H9 (cell line): ENCODE data around the gene COQ7. TPM values are rescaled to one million over a fixed set of nuclear protein-coding genes. Genes with fewer than 3 reads are reported as not detected.

Experiments
- DNase-seq: peaks from one replicate; pipeline ENCODE4 v3.0.0-alpha.2; 2017
- H2AFZ ChIP-seq: one replicate; pipeline ENCODE4 v1.6.1; 2013; ENCODE audit warnings: mild to moderate bottlenecking, low read length, control low read depth, moderate library complexity
- H2AK5ac ChIP-seq: 2 replicates; pipeline ENCODE4 v1.6.1; 2013; ENCODE audit warnings: low read length, control low read depth, mixed read lengths; ENCODE audit not compliant: insufficient read length
- H2BK120ac ChIP-seq: one replicate; pipeline ENCODE4 v1.6.1; 2013; ENCODE audit warnings: low read depth, mild to moderate bottlenecking, low read length, control low read depth, inconsistent platforms; ENCODE audit not compliant: poor library complexity, severe bottlenecking
- H2BK12ac ChIP-seq: 2 replicates; pipeline ENCODE4 v1.6.1; 2013; ENCODE audit warnings: low read length, control low read depth, mixed read lengths, low read depth; ENCODE audit not compliant: insufficient read length
- H2BK15ac ChIP-seq: 2 replicates; pipeline ENCODE4 v1.6.1; 2013; ENCODE audit warnings: low read depth, low read length, control low read depth
- H2BK20ac ChIP-seq: one replicate; pipeline ENCODE4 v1.6.1; 2013; ENCODE audit warnings: low read depth, mild to moderate bottlenecking, low read length, control low read depth, inconsistent platforms; ENCODE audit not compliant: poor library complexity, severe bottlenecking
- H2BK5ac ChIP-seq: 2 replicates; pipeline ENCODE4 v1.6.1; 2013; ENCODE audit warnings: low read length, control low read depth, mixed read lengths; ENCODE audit not compliant: insufficient read length
- H3K14ac ChIP-seq: 2 replicates; pipeline ENCODE4 v1.6.1; 2013; ENCODE audit warnings: low read length, control low read depth; ENCODE audit not compliant: insufficient read depth
- H3K18ac ChIP-seq: 2 replicates; pipeline ENCODE4 v1.6.1; 2013; ENCODE audit warnings: low read depth, mild to moderate bottlenecking, mixed read lengths, low read length, control low read depth; ENCODE audit not compliant: insufficient read length
- H3K23ac ChIP-seq: 2 replicates; pipeline ENCODE4 v1.6.1; 2013; ENCODE audit warnings: low read length, control low read depth, mixed read lengths, low read depth; ENCODE audit not compliant: insufficient read length
- H3K23me2 ChIP-seq: 2 replicates; pipeline ENCODE4 v1.6.1; 2013; ENCODE audit warnings: low read depth, mild to moderate bottlenecking, mixed read lengths, low read length, control low read depth; ENCODE audit not compliant: insufficient read length, poor library complexity, severe bottlenecking
- H3K27ac ChIP-seq: 2 replicates; pipeline ENCODE4 v1.5.1; 2013; ENCODE audit warnings: low read length, control low read depth, mixed read lengths, low read depth; ENCODE audit not compliant: insufficient read length
- H3K27me3 ChIP-seq: 2 replicates; pipeline ENCODE4 v1.6.1; 2013; ENCODE audit warnings: low read length, control low read depth, inconsistent platforms; ENCODE audit not compliant: insufficient read depth
- H3K4ac ChIP-seq: 2 replicates; pipeline ENCODE4 v1.6.1; 2013; ENCODE audit warnings: low read depth, mild to moderate bottlenecking, control low read depth, inconsistent platforms, low read length, moderate library complexity
- H3K4me1 ChIP-seq: 2 replicates; pipeline ENCODE4 v1.6.1; 2013; ENCODE audit warnings: low read length, control low read depth, inconsistent platforms; ENCODE audit not compliant: insufficient read depth
- H3K4me2 ChIP-seq: 2 replicates; pipeline ENCODE4 v1.6.1; 2013; ENCODE audit warnings: low read length, control low read depth, mixed read lengths; ENCODE audit not compliant: insufficient read length, insufficient read depth
- H3K56ac ChIP-seq: 2 replicates; pipeline ENCODE4 v1.6.1; 2013; ENCODE audit warnings: low read depth, mild to moderate bottlenecking, mixed read lengths, low read length, control low read depth; ENCODE audit not compliant: insufficient read length
- H3K79me1 ChIP-seq: 2 replicates; pipeline ENCODE4 v1.6.1; 2013; ENCODE audit warnings: low read depth, mild to moderate bottlenecking, moderate library complexity, low read length, control low read depth, inconsistent platforms; ENCODE audit not compliant: insufficient read depth, poor library complexity, severe bottlenecking
- H3K79me2 ChIP-seq: 2 replicates; pipeline ENCODE4 v1.6.1; 2013; ENCODE audit warnings: low read length, control low read depth, inconsistent platforms; ENCODE audit not compliant: insufficient read depth
- H3K9ac ChIP-seq: 2 replicates; pipeline ENCODE4 v1.6.1; 2013; ENCODE audit warnings: low read length, control low read depth, mixed read lengths; ENCODE audit not compliant: insufficient read length; ENCODE audit errors: extremely low read depth
- H3K9me3 ChIP-seq: one replicate; pipeline ENCODE4 v1.6.1; 2013; ENCODE audit warnings: low read depth, low read length, inconsistent platforms; ENCODE audit not compliant: control insufficient read depth
- H3T11ph ChIP-seq: one replicate; pipeline ENCODE4 v1.6.1; 2013; ENCODE audit warnings: mild to moderate bottlenecking, low read length, control low read depth, inconsistent platforms
- H4K20me1 ChIP-seq: one replicate; pipeline ENCODE4 v1.6.1; 2013; ENCODE audit not compliant: control insufficient read depth, insufficient read length, insufficient read depth
- H4K5ac ChIP-seq: 2 replicates; pipeline ENCODE4 v1.6.1; 2013; ENCODE audit warnings: low read depth, mild to moderate bottlenecking, mixed read lengths, low read length, control low read depth; ENCODE audit not compliant: insufficient read length
- H4K8ac ChIP-seq: replicated peaks from 2 replicates; pipeline ENCODE4 v1.6.1; 2013; ENCODE audit warnings: low read length, control low read depth, mixed read lengths, low read depth; ENCODE audit not compliant: insufficient read length
- H4K91ac ChIP-seq: 2 replicates; pipeline ENCODE4 v1.6.1; 2013; ENCODE audit warnings: low read depth, mild to moderate bottlenecking, moderate library complexity, mixed read lengths, low read length, control low read depth; ENCODE audit not compliant: insufficient read length
- H3K27ac Mint-ChIP-seq, 3 experiments: 2 replicates in 2 of 3; 3 replicates in 1 of 3; pipeline ENCODE4 v1.8.0; 2020 to 2021; ENCODE audit warnings: mixed read lengths in 3 of 3, mild to moderate bottlenecking in 1 of 3, moderate library complexity in 1 of 3
- H3K27me3 Mint-ChIP-seq: 2 replicates; pipeline ENCODE4 v1.8.0; 2021; ENCODE audit warnings: low read depth, mild to moderate bottlenecking, moderate library complexity, mixed read lengths
- H3K36me3 Mint-ChIP-seq, 3 experiments: 2 replicates in 2 of 3; 3 replicates in 1 of 3; pipeline ENCODE4 v1.8.0; 2020 to 2021; ENCODE audit warnings: low read depth in 3 of 3, mixed read lengths in 3 of 3; ENCODE audit not compliant: insufficient read depth in 1 of 3
- H3K4me1 Mint-ChIP-seq, 2 experiments: 2 replicates each; pipeline ENCODE4 v1.8.0; 2020; ENCODE audit warnings: mixed read lengths in 2 of 2
- H3K4me3 Mint-ChIP-seq, 2 experiments: 2 replicates in 1 of 2; 3 replicates in 1 of 2; pipeline ENCODE4 v1.8.0; 2020 to 2021; ENCODE audit warnings: mild to moderate bottlenecking in 2 of 2, mixed read lengths in 2 of 2, moderate library complexity in 1 of 2
- H3K9me3 Mint-ChIP-seq, 2 experiments: 2 replicates in 1 of 2; 3 replicates in 1 of 2; pipeline ENCODE4 v1.8.0; 2020; ENCODE audit warnings: mild to moderate bottlenecking in 2 of 2, mixed read lengths in 2 of 2, moderate library complexity in 1 of 2
- CTCF ChIP-seq: fragments of 200-600 bp; sonication (generic); conservative IDR thresholded peaks from 3 replicates; pipeline ENCODE4 v1.8.0; 2021; ENCODE audit warnings: antibody characterized with exemption, mild to moderate bottlenecking
- WGBS: extraction: QIAGEN DNeasy Blood & Tissue Kit; methylation state at CpG from one replicate; pipeline ENCODE4 v1.1.7; 2013; ENCODE audit warnings: missing lambda C conversion rate, low lambda C conversion rate, mixed read lengths; ENCODE audit not compliant: insufficient read length; ENCODE audit errors: extremely low coverage; 5-methylcytosine and 5-hydroxymethylcytosine counted together
- total RNA-seq: library from RNA; stranded (reverse); gene quantifications from 2 replicates; pipeline ENCODE4 v1.2.1, GENCODE V29; 2021

Gene COQ7
- total RNA-seq, 1 experiment from 2014 or later: 29.6 TPM

- Histone ChIP-seq H2AFZ (no peak overlapping the region), H4K20me1 (no peaks in the 10 kb centered on the region), H4K8ac (no peak overlapping the region), H4K91ac (no peak overlapping the region), H3K18ac (no peak overlapping the region), H2BK12ac (no peak overlapping the region), H3K4ac (no peak overlapping the region), H3K4me1 (no peaks in the 10 kb centered on the region; the same call in 1 of the 2 replicates), H3K14ac (no peak overlapping the region), H4K5ac (no peak overlapping the region), H3K27ac (no peak overlapping the region), H3K23me2 (no peaks in the 10 kb centered on the region), H2BK5ac (no peak overlapping the region), H2AK5ac (no peak overlapping the region), H2BK15ac (no peak overlapping the region), H3K79me1 (no peaks in the 10 kb centered on the region), H3K79me2 (no peaks in the 10 kb centered on the region), H3T11ph (no peak overlapping the region), H3K56ac (no peak overlapping the region), H2BK120ac (no peak overlapping the region), H3K9me3 (no peaks in the 10 kb centered on the region), H2BK20ac (no peak overlapping the region), H3K4me2 (no peak overlapping the region), H3K9ac (no peak overlapping the region), H3K27me3 (no peaks in the 10 kb centered on the region), H3K23ac (no peak overlapping the region)
- no peak for DNase-seq
- no peak overlapping the region; a peak in 1 of 7 replicates for H3K27ac Mint-ChIP-seq
- H3K27me3 Mint-ChIP-seq: no peaks in the 10 kb centered on the region; the same call in 1 of the 2 replicates
- no CpG with 5 or more reads among the region's 5 CpGs for WGBS
- H3K36me3 Mint-ChIP-seq: no peaks in the 10 kb centered on the region
- TF ChIP-seq CTCF: no peak
- no peak overlapping the region for H3K4me3 Mint-ChIP-seq
- no peaks in the 10 kb centered on the region for H3K9me3 Mint-ChIP-seq
- H3K4me1 Mint-ChIP-seq: peaks cover 13 to 16% of the 10 kb centered on the region in 2 experiments
These were observed 37.2 kb downstream of the COQ7 start for GRCh38 chr16:19104607-19105006.
